ENCODE results near the gene CSN2.

DNA sequence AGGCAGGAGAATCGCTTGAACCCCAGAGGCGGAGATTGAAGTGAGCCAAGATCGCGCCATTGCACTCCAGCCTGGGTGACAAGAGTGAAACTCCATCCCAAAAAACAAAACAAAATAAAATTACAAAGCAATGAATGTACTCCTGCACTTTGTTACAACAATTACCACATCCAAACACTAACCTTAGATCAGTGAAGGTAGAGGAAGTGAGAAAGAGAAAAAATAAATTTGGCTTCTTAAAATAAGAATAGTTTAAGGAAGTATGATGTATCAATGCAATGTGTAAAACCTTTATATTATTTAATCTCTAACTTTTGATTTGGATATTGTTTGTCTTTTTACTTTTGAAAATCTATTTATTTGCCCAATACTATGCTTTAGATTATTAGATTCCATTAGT is 56.3 kb downstream of the CSN2 start:
- TF ChIP-seq ATF7 (IDR thresholded peaks at IDR 0.05; ENCODE audit: low read depth) (no peak), LARP7 (IDR thresholded peaks at IDR 0.05) (no peak), NFYA (IDR thresholded peaks at IDR 0.05; ENCODE audit: borderline replicate concordance, low read depth, low read length) (no peak), EZH2 (IDR thresholded peaks at IDR 0.05; ENCODE audit: borderline replicate concordance, control insufficient read depth, low read depth, low read length) (no peak), GABPA (IDR thresholded peaks at IDR 0.05; ENCODE audit: low read depth) (no peak), HDAC6 (IDR thresholded peaks at IDR 0.05; ENCODE audit: unreplicated experiment) (no peak), CBX5 (IDR thresholded peaks at IDR 0.05; ENCODE audit: low read depth) (no peak), HCFC1 (IDR thresholded peaks at IDR 0.05; ENCODE audit: low read length) (no peak), POLR2AphosphoS2 (IDR thresholded peaks at IDR 0.05; ENCODE audit: low read depth, low read length) (no peak), RAD21 (IDR thresholded peaks at IDR 0.05; ENCODE audit: insufficient read depth, low read depth, low read length) (no peak), CHD2 (IDR thresholded peaks at IDR 0.05; ENCODE audit: borderline replicate concordance, low read depth, low read length) (no peak), KAT2A (conservative IDR thresholded peaks at IDR 0.05; ENCODE audit: control insufficient read depth, low read depth, low read length) (no peak), TCF12 (IDR thresholded peaks at IDR 0.05; ENCODE audit: low read depth, low read length) (no peak)
- TF ChIP-seq, protein P1, sequence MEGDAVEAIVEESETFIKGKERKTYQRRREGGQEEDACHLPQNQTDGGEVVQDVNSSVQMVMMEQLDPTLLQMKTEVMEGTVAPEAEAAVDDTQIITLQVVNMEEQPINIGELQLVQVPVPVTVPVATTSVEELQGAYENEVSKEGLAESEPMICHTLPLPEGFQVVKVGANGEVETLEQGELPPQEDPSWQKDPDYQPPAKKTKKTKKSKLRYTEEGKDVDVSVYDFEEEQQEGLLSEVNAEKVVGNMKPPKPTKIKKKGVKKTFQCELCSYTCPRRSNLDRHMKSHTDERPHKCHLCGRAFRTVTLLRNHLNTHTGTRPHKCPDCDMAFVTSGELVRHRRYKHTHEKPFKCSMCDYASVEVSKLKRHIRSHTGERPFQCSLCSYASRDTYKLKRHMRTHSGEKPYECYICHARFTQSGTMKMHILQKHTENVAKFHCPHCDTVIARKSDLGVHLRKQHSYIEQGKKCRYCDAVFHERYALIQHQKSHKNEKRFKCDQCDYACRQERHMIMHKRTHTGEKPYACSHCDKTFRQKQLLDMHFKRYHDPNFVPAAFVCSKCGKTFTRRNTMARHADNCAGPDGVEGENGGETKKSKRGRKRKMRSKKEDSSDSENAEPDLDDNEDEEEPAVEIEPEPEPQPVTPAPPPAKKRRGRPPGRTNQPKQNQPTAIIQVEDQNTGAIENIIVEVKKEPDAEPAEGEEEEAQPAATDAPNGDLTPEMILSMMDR (IDR thresholded peaks at IDR 0.05 in 2 of 3, conservative IDR thresholded peaks at IDR 0.05 in 1 of 3; ENCODE audit: control insufficient read depth in 2 of 3, extremely low read depth in 1 of 3, insufficient read depth in 1 of 3, low read depth in 3 of 3, low read length in 3 of 3): no peak

Data from GM12878 (cell line).